Measurements from ENCODE around the gene KCNK15. TPM values are rescaled to one million over a fixed set of nuclear protein-coding genes. Genes with fewer than 3 reads are reported as not detected.
A peak's percentile ranks its signal among the peaks of the same experiment; 100 is the strongest.
"Not testable (repeated sequence)": the region's sequence is repeated elsewhere in the genome, so short reads cannot be mapped to it uniquely, and the experiment has no call there.

KCNK15 gene
- polyA plus RNA-seq (2013), result 0.04 TPM

DNA sequence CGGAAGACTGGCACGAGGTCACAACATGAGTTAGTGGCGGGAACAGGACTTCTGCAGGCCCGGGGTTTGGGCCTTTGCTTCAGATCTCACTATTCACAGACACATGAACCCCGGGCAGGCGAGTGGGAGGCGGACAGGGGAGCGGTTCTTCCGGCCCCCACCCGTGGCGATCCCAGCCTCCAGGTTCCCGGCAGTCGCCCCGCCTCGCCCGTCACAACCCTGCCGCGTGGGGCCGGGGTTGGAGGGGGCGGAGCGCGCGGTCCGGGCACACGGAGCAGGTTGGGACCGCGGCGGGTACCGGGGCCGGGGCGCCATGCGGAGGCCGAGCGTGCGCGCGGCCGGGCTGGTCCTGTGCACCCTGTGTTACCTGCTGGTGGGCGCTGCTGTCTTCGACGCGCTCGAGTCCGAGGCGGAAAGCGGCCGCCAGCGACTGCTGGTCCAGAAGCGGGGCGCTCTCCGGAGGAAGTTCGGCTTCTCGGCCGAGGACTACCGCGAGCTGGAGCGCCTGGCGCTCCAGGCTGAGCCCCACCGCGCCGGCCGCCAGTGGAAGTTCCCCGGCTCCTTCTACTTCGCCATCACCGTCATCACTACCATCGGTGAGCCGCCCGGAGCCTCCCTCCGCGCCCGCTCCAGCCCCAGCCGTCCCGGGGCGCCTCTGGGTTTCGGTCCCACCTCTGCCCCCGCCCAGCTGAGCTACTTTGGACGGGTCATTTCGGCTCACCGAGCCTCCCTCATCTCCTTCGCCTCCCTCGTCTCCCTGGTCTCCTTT is at the start of gene KCNK15:
Gene KCNK15, plus strand, starts transcription at position 268 of the 769 bp plus-strand sequence. Its CDS starts 46 bp downstream, at position 314.
- peak in 2 of 3 donors; percentile 27 to 45 for DNase-seq
- POLR2A ChIA-PET, result no interaction called here
- WGBS (ENCODE audit: insufficient coverage), result 1% methylated on average over 74 of the region's 81 CpGs
- peak within 1 kb of the TSS; percentile 8 to 72 (median 37) for H3K4me3 ChIP-seq (ENCODE audit: control insufficient read depth in 1 of 7, extremely low read depth in 1 of 7, insufficient read depth in 4 of 7, low read depth in 2 of 7, low read length in 6 of 7)
- CTCF ChIA-PET, result interaction anchor here (1.2 to 3.5 kb wide), 4 partner anchors 22 to 124 kb away, joined by 3 to 19 read pairs (median 8); no protein-coding TSS in a partner anchor
- no peaks in the 10 kb centered on the region for H3K9me3 ChIP-seq (ENCODE audit: control extremely low read depth in 1 of 5, control insufficient read depth in 4 of 5, insufficient read depth in 2 of 5, low read depth in 1 of 5, low read length in 4 of 5)
- no peak within 1 kb of the TSS for H3K27ac ChIP-seq (ENCODE audit: insufficient read depth in 1 of 2, low read depth in 1 of 2, low read length in 2 of 2, poor library complexity in 1 of 2, severe bottlenecking in 2 of 2)
- H3K27me3 ChIP-seq (replicated peaks in 2 of 5; ENCODE audit: control insufficient read depth in 4 of 5, insufficient read depth in 5 of 5, low read length in 4 of 5), result peaks cover 7 to 47% (median 20%) of the 10 kb centered on the region in 5 experiments
- H3K4me1 ChIP-seq (ENCODE audit: control extremely low read depth in 1 of 4, control insufficient read depth in 4 of 4, insufficient read depth in 4 of 4, low read length in 3 of 4), result peaks cover 0 to 21% (median 15%) of the 10 kb centered on the region in 4 experiments
- no peaks in the 10 kb centered on the region for H3K36me3 ChIP-seq (ENCODE audit: control insufficient read depth in 4 of 4, insufficient read depth in 4 of 4, low read length in 3 of 4)

DNA sequence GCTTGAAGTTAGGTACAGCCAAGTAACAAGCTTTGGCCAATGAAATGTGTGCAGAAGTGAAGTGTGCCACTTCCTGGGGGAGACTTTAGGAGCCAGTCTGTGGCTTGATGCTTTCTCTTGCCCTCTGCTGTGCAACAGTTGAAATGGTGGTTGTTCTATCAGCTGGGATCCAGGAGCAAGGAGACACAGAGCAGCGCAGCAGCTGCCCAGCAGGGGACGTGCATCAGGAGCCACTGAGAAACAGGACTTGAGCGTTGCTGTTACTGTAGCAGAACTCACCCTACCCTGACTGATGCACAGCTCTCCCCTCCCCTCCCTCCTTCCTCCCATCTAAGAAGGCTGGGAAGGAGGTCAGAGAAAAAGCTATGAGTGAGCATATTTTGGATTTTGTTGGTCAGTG is 49.4 kb upstream of the KCNK15 start:
- Histone ChIP-seq H3K36me3 (ENCODE audit: control insufficient read depth in 4 of 4, insufficient read depth in 4 of 4, low read length in 3 of 4) (no peaks in the 10 kb centered on the region), H3K4me1 (ENCODE audit: control extremely low read depth in 1 of 4, control insufficient read depth in 4 of 4, insufficient read depth in 4 of 4, low read length in 3 of 4) (peaks cover 0 to 11% (median 5%) of the 10 kb centered on the region in 4 experiments), H3K27ac (ENCODE audit: insufficient read depth in 1 of 2, low read depth in 1 of 2, low read length in 2 of 2, poor library complexity in 1 of 2, severe bottlenecking in 2 of 2) (no peak overlapping the region), H3K27me3 (replicated peaks in 2 of 5; ENCODE audit: control insufficient read depth in 4 of 5, insufficient read depth in 5 of 5, low read length in 4 of 5) (no peaks in the 10 kb centered on the region), H3K9me3 (ENCODE audit: control extremely low read depth in 1 of 5, control insufficient read depth in 4 of 5, insufficient read depth in 2 of 5, low read depth in 1 of 5, low read length in 4 of 5) (no peaks in the 10 kb centered on the region), H3K4me3 (ENCODE audit: control insufficient read depth in 1 of 7, extremely low read depth in 1 of 7, insufficient read depth in 4 of 7, low read depth in 2 of 7, low read length in 6 of 7) (no peak overlapping the region)
- CTCF ChIA-PET, result interaction anchor here (1.1 to 1.5 kb wide), 4 partner anchors 9 to 53 kb away, joined by 3 to 8 read pairs (median 4); no protein-coding TSS in a partner anchor
- WGBS (ENCODE audit: insufficient coverage), result 100% methylated on average over 2 of the region's 3 CpGs
- POLR2A ChIA-PET, result interaction anchor here (0.6 kb wide), 1 partner anchor 85 kb away, joined by 4 read pairs; no protein-coding TSS in a partner anchor
- no peak for DNase-seq

DNA sequence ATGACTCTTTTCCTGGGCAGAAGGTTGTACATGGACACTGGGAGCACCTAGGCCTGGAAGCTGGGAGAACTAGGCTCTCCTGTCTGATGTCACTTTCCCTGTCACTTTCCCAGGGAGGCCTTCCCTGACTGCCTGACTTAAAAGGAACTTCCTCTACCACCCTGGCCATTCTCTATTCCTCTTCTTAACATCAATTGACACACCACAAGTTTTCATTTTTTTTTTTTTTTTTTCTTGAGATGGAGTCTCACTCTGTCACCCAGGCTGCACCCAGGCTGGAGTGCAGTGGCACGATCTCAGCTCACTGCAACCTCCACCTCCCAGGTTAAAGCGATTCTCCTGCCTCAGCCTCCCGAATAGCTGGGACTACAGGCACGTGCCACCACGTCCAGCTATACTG is 48.6 kb upstream of the KCNK15 start:
- peaks cover 0 to 11% (median 5%) of the 10 kb centered on the region in 4 experiments for H3K4me1 ChIP-seq (ENCODE audit: control extremely low read depth in 1 of 4, control insufficient read depth in 4 of 4, insufficient read depth in 4 of 4, low read length in 3 of 4)
- WGBS (ENCODE audit: insufficient coverage), result 97% methylated on average over 4 of the region's 5 CpGs
- CTCF ChIA-PET, result interaction anchor here (0.6 to 1.5 kb wide), 5 partner anchors 8 to 53 kb away, joined by 3 to 8 read pairs (median 3); no protein-coding TSS in a partner anchor
- H3K36me3 ChIP-seq (ENCODE audit: control insufficient read depth in 4 of 4, insufficient read depth in 4 of 4, low read length in 3 of 4); POLR2A ChIA-PET; H3K9me3 ChIP-seq (ENCODE audit: control extremely low read depth in 1 of 5, control insufficient read depth in 4 of 5, insufficient read depth in 2 of 5, low read depth in 1 of 5, low read length in 4 of 5); DNase-seq; H3K27me3 ChIP-seq (replicated peaks in 2 of 5; ENCODE audit: control insufficient read depth in 4 of 5, insufficient read depth in 5 of 5, low read length in 4 of 5); H3K4me3 ChIP-seq (ENCODE audit: control insufficient read depth in 1 of 7, extremely low read depth in 1 of 7, insufficient read depth in 4 of 7, low read depth in 2 of 7, low read length in 6 of 7); H3K27ac ChIP-seq (ENCODE audit: insufficient read depth in 1 of 2, low read depth in 1 of 2, low read length in 2 of 2, poor library complexity in 1 of 2, severe bottlenecking in 2 of 2): not testable (repeated sequence)

DNA sequence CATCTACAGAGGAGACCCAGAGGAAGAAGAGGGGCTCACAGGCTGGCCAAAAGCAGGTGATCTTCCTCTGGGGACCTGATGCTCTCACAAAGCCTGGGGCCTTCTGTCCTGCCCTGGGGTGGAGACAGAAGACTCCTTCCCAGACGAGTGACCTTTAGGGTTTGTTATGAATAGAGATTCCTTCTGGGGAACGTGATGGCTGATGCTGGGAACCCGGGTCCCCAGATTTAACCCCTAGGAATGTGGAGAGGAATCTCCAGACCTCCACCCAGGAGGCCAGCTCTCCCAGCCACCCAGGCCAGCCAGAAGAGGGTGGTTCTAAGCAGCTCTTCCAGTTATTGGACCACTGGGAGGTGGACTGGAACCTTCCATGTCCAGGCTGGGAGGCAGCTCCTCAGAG is 47.3 kb upstream of the KCNK15 start:
- H3K27ac ChIP-seq (ENCODE audit: insufficient read depth in 1 of 2, low read depth in 1 of 2, low read length in 2 of 2, poor library complexity in 1 of 2, severe bottlenecking in 2 of 2), result no peak overlapping the region
- H3K4me1 ChIP-seq (ENCODE audit: control extremely low read depth in 1 of 4, control insufficient read depth in 4 of 4, insufficient read depth in 4 of 4, low read length in 3 of 4), result peaks cover 0 to 21% (median 15%) of the 10 kb centered on the region in 4 experiments
- WGBS (ENCODE audit: insufficient coverage), result 100% methylated on average over 1 of the region's 3 CpGs
- DNase-seq, result no peak
- no peaks in the 10 kb centered on the region for H3K9me3 ChIP-seq (ENCODE audit: control extremely low read depth in 1 of 5, control insufficient read depth in 4 of 5, insufficient read depth in 2 of 5, low read depth in 1 of 5, low read length in 4 of 5)
- no peak overlapping the region for H3K4me3 ChIP-seq (ENCODE audit: control insufficient read depth in 1 of 7, extremely low read depth in 1 of 7, insufficient read depth in 4 of 7, low read depth in 2 of 7, low read length in 6 of 7)
- H3K36me3 ChIP-seq (ENCODE audit: control insufficient read depth in 4 of 4, insufficient read depth in 4 of 4, low read length in 3 of 4), result no peaks in the 10 kb centered on the region
- ChIA-PET CTCF (interaction anchor here (1.0 kb wide), 1 partner anchor 25 kb away, joined by 4 read pairs; no protein-coding TSS in a partner anchor), POLR2A (no interaction called here)
- H3K27me3 ChIP-seq (replicated peaks in 2 of 5; ENCODE audit: control insufficient read depth in 4 of 5, insufficient read depth in 5 of 5, low read length in 4 of 5), result no peaks in the 10 kb centered on the region

DNA sequence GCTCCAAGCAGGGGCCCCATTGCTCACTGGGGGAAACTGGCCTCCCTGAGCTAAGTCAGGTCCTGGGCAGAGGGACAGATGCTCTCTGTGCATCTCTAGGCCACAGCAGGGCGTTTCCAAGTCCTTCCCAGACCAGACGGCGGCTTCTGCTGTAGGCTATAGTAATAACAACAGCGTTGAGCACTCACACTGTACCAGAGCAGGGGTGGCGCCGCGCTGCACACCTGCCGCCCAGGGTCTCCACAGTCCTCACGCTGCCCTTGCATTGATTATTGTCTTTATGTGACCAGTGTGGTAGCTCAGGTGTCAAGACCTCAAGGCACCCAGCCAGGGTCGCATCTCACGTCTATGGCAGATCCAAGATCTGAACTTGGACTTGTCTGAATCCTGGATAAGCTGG is 45.4 kb upstream of the KCNK15 start:
- Histone ChIP-seq H3K9me3 (ENCODE audit: control extremely low read depth in 1 of 5, control insufficient read depth in 4 of 5, insufficient read depth in 2 of 5, low read depth in 1 of 5, low read length in 4 of 5) (no peaks in the 10 kb centered on the region), H3K27me3 (replicated peaks in 2 of 5; ENCODE audit: control insufficient read depth in 4 of 5, insufficient read depth in 5 of 5, low read length in 4 of 5) (no peaks in the 10 kb centered on the region), H3K36me3 (ENCODE audit: control insufficient read depth in 4 of 4, insufficient read depth in 4 of 4, low read length in 3 of 4) (no peaks in the 10 kb centered on the region), H3K27ac (ENCODE audit: insufficient read depth in 1 of 2, low read depth in 1 of 2, low read length in 2 of 2, poor library complexity in 1 of 2, severe bottlenecking in 2 of 2) (no peak overlapping the region), H3K4me3 (ENCODE audit: control insufficient read depth in 1 of 7, extremely low read depth in 1 of 7, insufficient read depth in 4 of 7, low read depth in 2 of 7, low read length in 6 of 7) (no peak overlapping the region), H3K4me1 (ENCODE audit: control extremely low read depth in 1 of 4, control insufficient read depth in 4 of 4, insufficient read depth in 4 of 4, low read length in 3 of 4) (peaks cover 0 to 23% (median 17%) of the 10 kb centered on the region in 4 experiments)
- DNase-seq, result no peak
- whole genome bisulfite sequencing (ENCODE audit: insufficient coverage), result 96% methylated on average over 10 of the region's 11 CpGs
- CTCF ChIA-PET, result interaction anchor here (0.9 to 3.5 kb wide), 2 partner anchors 15 to 47 kb away, joined by 3 to 14 read pairs; no protein-coding TSS in a partner anchor
- POLR2A ChIA-PET, result no interaction called here

DNA sequence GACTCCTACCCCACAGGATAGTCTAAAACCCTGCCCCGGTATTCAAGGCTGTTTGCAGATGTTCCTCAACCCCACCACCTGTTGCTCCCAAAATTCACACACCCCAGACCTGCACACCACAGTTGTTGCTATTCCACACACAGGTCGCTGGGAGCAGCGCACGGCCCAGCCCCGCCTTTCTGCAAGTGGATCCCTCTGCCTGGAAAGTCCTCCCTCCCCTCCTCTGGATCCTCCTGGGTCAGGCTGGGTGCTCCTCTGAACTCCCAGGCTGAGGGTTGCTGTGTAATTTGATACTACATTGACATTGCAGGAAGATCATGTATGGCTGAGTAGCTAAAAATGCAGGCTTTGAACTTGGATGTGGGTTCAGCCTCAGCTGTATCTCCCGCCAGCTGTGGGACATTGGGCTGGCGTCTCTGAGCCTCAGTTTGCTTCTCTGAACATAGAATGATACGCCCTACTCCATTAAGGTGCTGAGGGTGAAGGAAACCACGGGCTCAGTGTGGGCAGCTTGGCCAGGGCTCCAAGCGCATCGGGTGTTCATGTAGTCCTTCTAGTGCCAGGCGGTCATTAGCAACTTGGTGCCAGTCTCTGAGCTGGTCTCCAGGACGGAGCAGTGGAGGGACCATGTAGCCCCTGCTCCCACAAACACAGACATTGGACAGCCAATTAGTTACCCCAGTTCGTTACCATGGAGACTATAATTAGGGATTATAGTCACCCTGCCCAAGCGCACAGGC is 44.4 kb upstream of the KCNK15 start:
- WGBS (ENCODE audit: insufficient coverage), result 93% methylated on average over 11 of the region's 15 CpGs
- Histone ChIP-seq H3K27me3 (replicated peaks in 2 of 5; ENCODE audit: control insufficient read depth in 4 of 5, insufficient read depth in 5 of 5, low read length in 4 of 5) (no peaks in the 10 kb centered on the region), H3K4me3 (ENCODE audit: control insufficient read depth in 1 of 7, extremely low read depth in 1 of 7, insufficient read depth in 4 of 7, low read depth in 2 of 7, low read length in 6 of 7) (no peak overlapping the region), H3K9me3 (ENCODE audit: control extremely low read depth in 1 of 5, control insufficient read depth in 4 of 5, insufficient read depth in 2 of 5, low read depth in 1 of 5, low read length in 4 of 5) (no peaks in the 10 kb centered on the region), H3K27ac (ENCODE audit: insufficient read depth in 1 of 2, low read depth in 1 of 2, low read length in 2 of 2, poor library complexity in 1 of 2, severe bottlenecking in 2 of 2) (no peak overlapping the region), H3K36me3 (ENCODE audit: control insufficient read depth in 4 of 4, insufficient read depth in 4 of 4, low read length in 3 of 4) (no peaks in the 10 kb centered on the region), H3K4me1 (ENCODE audit: control extremely low read depth in 1 of 4, control insufficient read depth in 4 of 4, insufficient read depth in 4 of 4, low read length in 3 of 4) (peaks cover 0 to 14% (median 13%) of the 10 kb centered on the region in 4 experiments)
- CTCF ChIA-PET, result interaction anchor here (0.9 to 3.5 kb wide), 2 partner anchors 16 to 46 kb away, joined by 3 to 14 read pairs; no protein-coding TSS in a partner anchor
- POLR2A ChIA-PET, result no interaction called here
- no peak for DNase-seq
